Adipocyte (in vitro differentiated cells): ENCODE measurements around the gene DIP2B.
"Not testable (repeated sequence)": the region's sequence is repeated elsewhere in the genome, so short reads cannot be mapped to it uniquely, and the experiment has no call there.

ENCODE experiments used
- DNase-seq: peaks from one replicate; pipeline ENCODE4 v3.0.0-alpha.2; 2015; ENCODE audit warnings: low read depth
- H3K27me3 ChIP-seq: replicated peaks from 2 replicates; pipeline ENCODE4 v1.7.0; 2013; ENCODE audit warnings: mild to moderate bottlenecking, low read length, moderate library complexity; ENCODE audit not compliant: control insufficient read depth, insufficient read depth
- H3K36me3 ChIP-seq: 2 replicates; pipeline ENCODE4 v1.7.0; 2013; ENCODE audit warnings: low read length, mild to moderate bottlenecking, moderate library complexity; ENCODE audit not compliant: control insufficient read depth, insufficient read depth, severe bottlenecking
- H3K4me1 ChIP-seq: 2 replicates; pipeline ENCODE4 v1.7.0; 2013; ENCODE audit warnings: mild to moderate bottlenecking, low read length, moderate library complexity; ENCODE audit not compliant: control insufficient read depth, insufficient read depth
- H3K4me3 ChIP-seq: 2 replicates; pipeline ENCODE4 v1.7.0; 2013; ENCODE audit warnings: mild to moderate bottlenecking, low read length, moderate library complexity
- H3K9ac ChIP-seq: 2 replicates; pipeline ENCODE4 v1.7.0; 2013; ENCODE audit warnings: mild to moderate bottlenecking, low read length, moderate library complexity
- H3K9me3 ChIP-seq: 2 replicates; pipeline ENCODE4 v1.7.0; 2013; ENCODE audit warnings: mild to moderate bottlenecking, low read length, moderate library complexity; ENCODE audit not compliant: control insufficient read depth

DIP2B gene, protein sequence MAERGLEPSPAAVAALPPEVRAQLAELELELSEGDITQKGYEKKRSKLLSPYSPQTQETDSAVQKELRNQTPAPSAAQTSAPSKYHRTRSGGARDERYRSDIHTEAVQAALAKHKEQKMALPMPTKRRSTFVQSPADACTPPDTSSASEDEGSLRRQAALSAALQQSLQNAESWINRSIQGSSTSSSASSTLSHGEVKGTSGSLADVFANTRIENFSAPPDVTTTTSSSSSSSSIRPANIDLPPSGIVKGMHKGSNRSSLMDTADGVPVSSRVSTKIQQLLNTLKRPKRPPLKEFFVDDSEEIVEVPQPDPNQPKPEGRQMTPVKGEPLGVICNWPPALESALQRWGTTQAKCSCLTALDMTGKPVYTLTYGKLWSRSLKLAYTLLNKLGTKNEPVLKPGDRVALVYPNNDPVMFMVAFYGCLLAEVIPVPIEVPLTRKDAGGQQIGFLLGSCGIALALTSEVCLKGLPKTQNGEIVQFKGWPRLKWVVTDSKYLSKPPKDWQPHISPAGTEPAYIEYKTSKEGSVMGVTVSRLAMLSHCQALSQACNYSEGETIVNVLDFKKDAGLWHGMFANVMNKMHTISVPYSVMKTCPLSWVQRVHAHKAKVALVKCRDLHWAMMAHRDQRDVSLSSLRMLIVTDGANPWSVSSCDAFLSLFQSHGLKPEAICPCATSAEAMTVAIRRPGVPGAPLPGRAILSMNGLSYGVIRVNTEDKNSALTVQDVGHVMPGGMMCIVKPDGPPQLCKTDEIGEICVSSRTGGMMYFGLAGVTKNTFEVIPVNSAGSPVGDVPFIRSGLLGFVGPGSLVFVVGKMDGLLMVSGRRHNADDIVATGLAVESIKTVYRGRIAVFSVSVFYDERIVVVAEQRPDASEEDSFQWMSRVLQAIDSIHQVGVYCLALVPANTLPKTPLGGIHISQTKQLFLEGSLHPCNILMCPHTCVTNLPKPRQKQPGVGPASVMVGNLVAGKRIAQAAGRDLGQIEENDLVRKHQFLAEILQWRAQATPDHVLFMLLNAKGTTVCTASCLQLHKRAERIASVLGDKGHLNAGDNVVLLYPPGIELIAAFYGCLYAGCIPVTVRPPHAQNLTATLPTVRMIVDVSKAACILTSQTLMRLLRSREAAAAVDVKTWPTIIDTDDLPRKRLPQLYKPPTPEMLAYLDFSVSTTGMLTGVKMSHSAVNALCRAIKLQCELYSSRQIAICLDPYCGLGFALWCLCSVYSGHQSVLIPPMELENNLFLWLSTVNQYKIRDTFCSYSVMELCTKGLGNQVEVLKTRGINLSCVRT (N-terminal part only)

GRCh38 chr12:50504798-50505674 lies at the start of gene DIP2B:
DIP2B (plus strand) TSS chr12:50504985; CDS start chr12:50505141, 156 bp downstream.
- Histone ChIP-seq H3K4me1 (peaks cover 27% of the 10 kb centered on the region), H3K9ac (peak within 1 kb of the TSS; percentile 94), H3K27me3 (no peaks in the 10 kb centered on the region), H3K4me3 (peak within 1 kb of the TSS; percentile 96), H3K36me3 (no peaks in the 10 kb centered on the region), H3K9me3 (no peaks in the 10 kb centered on the region)
- DNase-seq = peak; percentile 97

DNA sequence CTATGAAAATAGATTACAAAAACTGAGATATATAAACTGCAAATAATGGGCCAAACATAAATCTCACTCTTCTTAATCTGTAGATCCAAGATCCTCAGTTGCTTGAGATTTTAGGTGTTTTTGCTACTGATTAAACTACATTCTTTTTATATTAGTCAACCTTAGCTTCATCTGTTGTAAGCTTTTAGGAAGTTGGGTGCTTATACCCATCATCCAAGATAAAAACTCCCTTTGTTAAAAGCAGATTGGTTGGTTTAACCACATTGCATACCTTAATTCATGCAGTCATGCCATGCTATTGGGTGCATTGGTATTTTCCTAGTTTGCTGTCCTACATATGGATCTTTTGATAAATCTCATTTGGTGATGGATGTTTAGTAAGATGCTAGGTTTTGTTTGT lies 46.2 kb upstream of the DIP2B start:
- no peaks in the 10 kb centered on the region for H3K4me1 ChIP-seq
- H3K9ac ChIP-seq = no peak overlapping the region
- no peak overlapping the region for H3K4me3 ChIP-seq
- peaks cover 78% of the 10 kb centered on the region for H3K36me3 ChIP-seq
- peak; percentile 25 for DNase-seq
- no peaks in the 10 kb centered on the region for H3K27me3 ChIP-seq
- H3K9me3 ChIP-seq = no peaks in the 10 kb centered on the region

DNA sequence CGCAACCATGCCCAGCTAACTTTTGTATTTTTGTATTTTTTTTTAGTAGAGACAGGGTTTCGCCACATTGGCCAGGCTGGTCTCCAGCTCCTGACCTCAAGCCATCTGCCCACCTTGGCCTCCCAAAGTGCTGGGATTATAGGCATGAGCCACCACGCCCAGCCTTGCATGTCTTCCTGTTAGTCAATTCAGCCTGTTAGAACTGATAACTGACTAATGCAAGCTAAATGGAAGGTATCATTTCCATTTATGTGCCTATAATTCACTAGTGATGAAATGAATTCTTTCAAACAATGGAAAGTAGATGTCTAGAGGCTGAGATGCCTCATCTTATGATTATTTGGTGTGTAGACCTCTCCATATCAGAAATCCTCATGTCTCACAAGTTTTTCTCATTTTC lies 37.3 kb upstream of the DIP2B start:
- no peaks in the 10 kb centered on the region for H3K9me3 ChIP-seq
- peaks cover 89% of the 10 kb centered on the region for H3K36me3 ChIP-seq
- H3K4me1 ChIP-seq = no peaks in the 10 kb centered on the region
- no peak for DNase-seq
- H3K9ac ChIP-seq = no peak overlapping the region
- H3K27me3 ChIP-seq = no peaks in the 10 kb centered on the region
- no peak overlapping the region for H3K4me3 ChIP-seq

GRCh38 chr12:50477241-50477832 lies 27.4 kb upstream of the DIP2B start:
- peaks cover 71% of the 10 kb centered on the region for H3K36me3 ChIP-seq
- H3K9me3 ChIP-seq = no peaks in the 10 kb centered on the region
- no peaks in the 10 kb centered on the region for H3K4me1 ChIP-seq
- H3K9ac ChIP-seq = no peak overlapping the region
- H3K27me3 ChIP-seq = no peaks in the 10 kb centered on the region
- H3K4me3 ChIP-seq = no peak overlapping the region
- no peak for DNase-seq

- Histone ChIP-seq H3K9me3 (no peaks in the 10 kb centered on the region), H3K27me3 (no peaks in the 10 kb centered on the region), H3K4me1 (no peaks in the 10 kb centered on the region), H3K9ac (no peak overlapping the region), H3K4me3 (no peak overlapping the region), H3K36me3 (peaks cover 21% of the 10 kb centered on the region)
- DNase-seq = no peak
Observed at GRCh38 chr12:50482571-50482970, 22.2 kb upstream of the DIP2B start.

DNA sequence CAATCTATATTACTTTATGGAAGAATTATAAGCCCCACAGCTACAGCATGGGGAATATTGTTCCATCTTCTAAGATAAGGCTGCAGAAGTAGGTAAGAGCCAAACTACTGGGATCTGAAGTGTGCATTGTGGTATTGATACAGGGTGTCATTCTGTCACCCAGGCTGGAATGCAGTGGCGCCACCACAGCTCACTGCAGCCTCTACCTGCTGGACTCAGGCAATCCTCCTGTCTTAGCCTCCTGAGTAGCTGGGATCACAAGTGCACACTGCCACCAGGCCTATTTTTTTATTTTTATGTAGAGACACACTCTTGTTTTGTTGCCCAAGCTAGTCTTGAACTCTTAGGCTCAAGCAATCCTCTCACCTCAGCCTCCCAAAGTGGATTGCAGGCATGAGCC lies 21.3 kb upstream of the DIP2B start:
- no peak overlapping the region for H3K4me3 ChIP-seq
- H3K36me3 ChIP-seq = peaks cover 12% of the 10 kb centered on the region
- no peak overlapping the region for H3K9ac ChIP-seq
- DNase-seq = no peak
- no peaks in the 10 kb centered on the region for H3K27me3 ChIP-seq
- H3K9me3 ChIP-seq = no peaks in the 10 kb centered on the region
- no peaks in the 10 kb centered on the region for H3K4me1 ChIP-seq

DNA sequence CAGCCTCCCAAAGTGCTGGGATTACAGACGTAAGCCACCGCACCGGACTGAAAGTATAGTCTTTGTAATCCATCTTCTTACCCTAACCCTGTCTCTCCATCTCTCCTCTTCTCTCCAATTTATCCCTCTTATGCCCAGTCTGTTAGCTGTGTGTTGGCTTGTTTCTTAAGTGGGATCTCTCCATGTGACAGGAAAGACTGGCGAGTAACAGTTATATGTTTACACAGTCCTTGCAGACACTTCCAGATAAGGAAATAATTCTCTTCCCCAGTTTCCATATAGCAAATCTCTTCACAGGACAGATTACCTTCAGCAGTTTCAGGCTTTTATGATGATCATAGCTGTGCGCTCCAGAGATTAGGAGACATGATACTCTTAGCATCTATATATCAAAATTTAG lies 16.0 kb upstream of the DIP2B start:
- DNase-seq = no peak
- no peaks in the 10 kb centered on the region for H3K27me3 ChIP-seq
- no peaks in the 10 kb centered on the region for H3K36me3 ChIP-seq
- H3K4me3 ChIP-seq = no peak overlapping the region
- H3K4me1 ChIP-seq = no peaks in the 10 kb centered on the region
- H3K9me3 ChIP-seq = no peaks in the 10 kb centered on the region
- no peak overlapping the region for H3K9ac ChIP-seq

- not testable (repeated sequence) for DNase-seq, H3K4me3 ChIP-seq, H3K9ac ChIP-seq, H3K27me3 ChIP-seq, H3K4me1 ChIP-seq, H3K36me3 ChIP-seq
- H3K9me3 ChIP-seq = peaks cover 18% of the 10 kb centered on the region
Observed at GRCh38 chr12:50498119-50498518, 6.7 kb upstream of the DIP2B start.

GRCh38 chr12:50505675-50506530 lies 1.1 kb downstream of the DIP2B start:
- Histone ChIP-seq H3K4me1 (peaks cover 27% of the 10 kb centered on the region), H3K9ac (peak overlapping the region; percentile 94), H3K36me3 (no peaks in the 10 kb centered on the region), H3K4me3 (peak overlapping the region; percentile 96), H3K27me3 (no peaks in the 10 kb centered on the region), H3K9me3 (no peaks in the 10 kb centered on the region)
- peak; percentile 44 for DNase-seq
